ENCODE measurements around the gene OGFOD2. TPM values are rescaled to one million over a fixed set of nuclear protein-coding genes. Genes with fewer than 3 reads are reported as not detected.
A peak's percentile ranks its signal among the peaks of the same experiment; 100 is the strongest.
"Not testable (repeated sequence)": the region's sequence is repeated elsewhere in the genome, so short reads cannot be mapped to it uniquely, and the experiment has no call there.

The OGFOD2 gene
- total RNA-seq, 1 donor from 2014 or later: 15.0 TPM

DNA sequence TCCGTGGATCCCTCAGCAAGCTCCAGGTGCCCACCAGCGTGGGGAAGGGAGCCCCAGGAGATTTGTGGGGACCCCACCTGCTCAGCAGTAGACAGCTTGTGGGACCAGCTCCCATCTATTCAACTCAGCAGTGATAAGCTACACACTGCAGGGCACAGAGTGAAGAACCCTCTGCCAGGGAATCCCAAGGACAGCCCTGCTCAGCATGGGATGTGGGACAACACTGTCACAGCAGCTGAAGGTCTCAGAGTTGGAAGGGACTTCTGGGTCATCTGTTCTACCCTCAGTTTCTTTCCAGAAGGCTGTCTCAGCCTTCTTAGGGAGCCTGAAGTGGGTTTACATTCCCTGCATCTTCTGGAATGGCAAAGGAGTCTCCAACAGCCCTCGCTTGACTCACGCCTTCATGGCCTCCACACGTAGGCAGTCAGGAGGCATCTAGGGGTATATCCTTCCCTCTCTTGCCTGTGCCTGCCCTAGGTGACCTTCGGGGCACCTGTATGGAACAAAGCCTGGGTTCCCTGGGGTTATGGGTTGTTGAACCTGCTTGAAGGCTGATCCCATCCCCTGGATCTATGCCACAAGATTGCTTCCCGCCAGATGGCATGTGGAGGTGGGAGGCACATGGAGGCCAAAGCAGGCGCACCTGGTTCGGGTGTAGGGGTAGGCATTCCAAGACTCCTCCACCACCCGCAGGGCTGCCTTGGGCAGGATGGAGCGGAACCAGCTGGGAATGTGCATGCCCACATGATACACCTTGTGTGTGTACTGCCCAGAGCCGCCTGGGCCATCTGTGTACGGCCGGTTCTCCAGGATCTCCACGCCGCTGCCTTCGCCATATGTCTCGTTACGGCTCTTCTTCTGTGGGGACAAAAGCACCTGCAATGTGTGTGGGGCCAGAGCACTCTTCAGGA, 38.4 kb downstream of the OGFOD2 start:
- no peaks in the 10 kb centered on the region for H3K36me3 ChIP-seq (ENCODE audit: control insufficient read depth, insufficient read depth, low read length)
- TF ChIP-seq, protein P1, sequence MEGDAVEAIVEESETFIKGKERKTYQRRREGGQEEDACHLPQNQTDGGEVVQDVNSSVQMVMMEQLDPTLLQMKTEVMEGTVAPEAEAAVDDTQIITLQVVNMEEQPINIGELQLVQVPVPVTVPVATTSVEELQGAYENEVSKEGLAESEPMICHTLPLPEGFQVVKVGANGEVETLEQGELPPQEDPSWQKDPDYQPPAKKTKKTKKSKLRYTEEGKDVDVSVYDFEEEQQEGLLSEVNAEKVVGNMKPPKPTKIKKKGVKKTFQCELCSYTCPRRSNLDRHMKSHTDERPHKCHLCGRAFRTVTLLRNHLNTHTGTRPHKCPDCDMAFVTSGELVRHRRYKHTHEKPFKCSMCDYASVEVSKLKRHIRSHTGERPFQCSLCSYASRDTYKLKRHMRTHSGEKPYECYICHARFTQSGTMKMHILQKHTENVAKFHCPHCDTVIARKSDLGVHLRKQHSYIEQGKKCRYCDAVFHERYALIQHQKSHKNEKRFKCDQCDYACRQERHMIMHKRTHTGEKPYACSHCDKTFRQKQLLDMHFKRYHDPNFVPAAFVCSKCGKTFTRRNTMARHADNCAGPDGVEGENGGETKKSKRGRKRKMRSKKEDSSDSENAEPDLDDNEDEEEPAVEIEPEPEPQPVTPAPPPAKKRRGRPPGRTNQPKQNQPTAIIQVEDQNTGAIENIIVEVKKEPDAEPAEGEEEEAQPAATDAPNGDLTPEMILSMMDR (IDR thresholded peaks at IDR 0.05; ENCODE audit: insufficient read depth, low read length, severe bottlenecking): no peak
- no peaks in the 10 kb centered on the region for H3K27me3 ChIP-seq (ENCODE audit: control insufficient read depth, insufficient read depth, low read length)
- FAIRE-seq: peak; percentile 23
- H3K4me3 ChIP-seq (ENCODE audit: low read depth, low read length): no peak overlapping the region
- DNase-seq (ENCODE audit: low read depth): no peak

DNA sequence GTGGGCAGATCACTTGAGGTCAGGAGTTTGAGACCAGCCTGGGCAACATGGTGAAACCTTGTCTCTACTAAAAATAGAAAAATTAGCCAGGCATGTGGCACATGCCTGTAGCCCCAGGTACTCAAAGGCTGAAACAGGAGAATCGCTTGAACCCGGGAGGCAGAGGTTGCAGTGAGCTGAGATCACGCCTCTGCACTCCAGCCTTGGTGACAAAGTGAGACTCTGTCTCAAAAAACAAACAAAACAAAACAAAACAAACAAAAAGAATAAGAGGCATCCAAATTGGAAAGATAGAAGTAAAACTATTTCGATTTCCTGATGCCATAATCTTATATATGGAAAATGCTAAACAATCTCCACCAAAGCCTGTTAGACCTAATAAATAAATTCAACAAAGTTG, 39.4 kb downstream of the OGFOD2 start:
- not testable (repeated sequence) for FAIRE-seq; DNase-seq (ENCODE audit: low read depth); H3K4me3 ChIP-seq (ENCODE audit: low read depth, low read length); H3K27me3 ChIP-seq (ENCODE audit: control insufficient read depth, insufficient read depth, low read length); H3K36me3 ChIP-seq (ENCODE audit: control insufficient read depth, insufficient read depth, low read length)

DNA sequence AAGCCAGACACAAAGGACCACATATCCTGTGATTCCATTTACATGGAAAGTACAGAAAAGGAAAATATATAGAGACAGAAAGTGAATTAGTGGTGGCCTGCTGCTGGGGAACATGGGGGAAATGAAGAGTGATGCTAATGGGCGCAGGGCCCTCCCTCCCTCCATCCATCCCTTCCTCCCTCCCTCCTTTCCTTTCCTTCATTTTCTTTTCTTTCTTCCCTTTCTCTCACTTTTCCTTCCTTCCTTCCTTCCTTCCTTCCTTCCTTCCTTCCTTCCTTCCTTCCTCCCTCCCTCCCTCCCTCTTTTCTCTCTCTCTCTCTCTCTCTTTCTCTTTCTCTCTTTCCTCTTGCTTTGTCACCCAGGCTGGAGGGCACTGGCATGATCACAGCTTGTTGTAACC, 42.7 kb downstream of the OGFOD2 start:
- FAIRE-seq (no peak), DNase-seq (ENCODE audit: low read depth) (no peak)
- no peaks in the 10 kb centered on the region for H3K27me3 ChIP-seq (ENCODE audit: control insufficient read depth, insufficient read depth, low read length)
- no peak overlapping the region for H3K4me3 ChIP-seq (ENCODE audit: low read depth, low read length)
- H3K36me3 ChIP-seq (ENCODE audit: control insufficient read depth, insufficient read depth, low read length): no peaks in the 10 kb centered on the region
- TF ChIP-seq, protein P1 (IDR thresholded peaks at IDR 0.05; ENCODE audit: insufficient read depth, low read length, severe bottlenecking): no peak

DNA sequence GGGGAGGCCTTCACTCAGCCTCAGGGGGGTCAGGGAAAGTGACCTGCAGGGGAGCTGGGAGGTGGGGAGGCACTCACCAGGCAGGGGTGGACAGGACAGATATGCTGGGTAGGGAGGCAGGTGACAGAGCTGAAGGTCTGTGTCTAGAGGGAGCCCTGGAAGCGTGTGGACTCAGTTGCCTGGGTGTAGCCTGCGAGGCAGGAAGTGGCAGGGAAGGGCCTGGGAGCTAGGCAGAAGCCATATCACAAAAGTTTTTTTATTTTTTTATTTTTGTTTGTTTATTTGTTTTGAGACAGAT, 44.7 kb downstream of the OGFOD2 start:
- FAIRE-seq: no peak
- no peak for DNase-seq (ENCODE audit: low read depth)
- Histone ChIP-seq H3K4me3 (ENCODE audit: low read depth, low read length) (no peak overlapping the region), H3K36me3 (ENCODE audit: control insufficient read depth, insufficient read depth, low read length) (no peaks in the 10 kb centered on the region), H3K27me3 (ENCODE audit: control insufficient read depth, insufficient read depth, low read length) (no peaks in the 10 kb centered on the region)
- TF ChIP-seq, protein P1 (IDR thresholded peaks at IDR 0.05; ENCODE audit: insufficient read depth, low read length, severe bottlenecking): no peak

DNA sequence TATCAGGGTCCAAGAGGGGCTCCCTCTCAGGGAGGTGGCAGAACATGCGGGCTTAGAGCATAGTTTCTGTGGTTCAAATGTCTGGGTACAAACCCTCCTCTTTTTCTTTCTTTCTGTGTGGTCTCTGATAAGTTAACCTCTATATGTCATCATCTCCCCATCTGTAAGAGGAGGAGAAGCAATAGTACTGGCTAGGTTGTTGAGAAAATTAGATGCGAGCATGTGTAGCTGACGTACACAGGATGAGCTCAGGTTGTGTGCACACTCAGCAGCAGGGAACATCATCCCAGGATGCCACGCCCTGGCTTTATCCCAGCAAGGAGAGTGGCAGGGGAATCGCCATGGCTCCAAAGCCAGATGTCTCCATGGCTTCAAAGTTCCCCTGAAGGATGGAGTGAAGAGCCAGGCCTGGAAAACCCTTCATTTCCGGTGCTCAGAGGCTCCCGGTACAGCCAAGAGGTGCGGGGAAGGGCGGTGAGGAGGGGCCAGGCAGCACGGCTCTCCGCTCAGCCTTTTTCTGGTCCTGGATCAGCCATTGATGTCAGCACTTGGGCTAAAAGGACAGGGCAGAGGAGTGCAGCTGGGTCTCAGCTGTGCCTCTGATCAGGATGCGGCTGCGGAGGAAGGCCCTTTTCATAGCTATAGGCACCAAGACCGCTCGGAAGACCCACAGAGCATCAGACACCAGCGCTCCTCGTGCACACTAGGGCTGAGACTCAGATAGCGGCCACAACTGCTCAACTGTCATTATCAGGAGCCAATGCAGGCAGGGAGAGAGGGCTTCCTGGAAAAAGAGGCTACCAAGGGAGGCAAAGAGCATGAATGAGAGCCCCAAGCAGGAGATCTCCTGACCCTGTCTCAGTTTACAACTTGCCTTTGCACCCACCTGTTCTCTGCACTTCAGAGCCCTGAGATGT, 46.9 kb downstream of the OGFOD2 start:
- Histone ChIP-seq H3K4me3 (ENCODE audit: low read depth, low read length) (no peak overlapping the region), H3K27me3 (ENCODE audit: control insufficient read depth, insufficient read depth, low read length) (no peaks in the 10 kb centered on the region), H3K36me3 (ENCODE audit: control insufficient read depth, insufficient read depth, low read length) (no peaks in the 10 kb centered on the region)
- no peak for DNase-seq (ENCODE audit: low read depth)
- FAIRE-seq: peak; percentile 81
- TF ChIP-seq, protein P1 (IDR thresholded peaks at IDR 0.05; ENCODE audit: insufficient read depth, low read length, severe bottlenecking): no peak

DNA sequence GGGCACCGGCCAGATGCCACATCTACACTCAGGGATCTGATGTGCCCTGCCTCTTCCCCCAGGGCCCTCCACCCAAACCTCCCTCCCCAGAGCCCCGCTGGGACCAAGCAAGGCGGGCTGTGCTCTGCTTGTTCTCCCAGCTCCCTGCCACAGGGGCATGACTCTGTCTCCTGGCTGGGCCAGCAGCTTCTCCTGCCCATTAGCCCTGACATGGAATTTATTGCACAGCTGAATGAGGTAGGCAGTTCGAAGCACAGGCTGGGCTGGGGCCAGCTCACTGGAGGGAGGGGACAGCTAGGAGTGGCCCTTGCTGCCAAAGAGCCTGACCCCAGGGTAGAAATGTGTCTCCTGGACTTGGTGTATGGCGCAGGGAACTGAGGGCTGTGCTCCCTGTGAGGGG, 47.8 kb downstream of the OGFOD2 start:
- TF ChIP-seq, protein P1 (IDR thresholded peaks at IDR 0.05; ENCODE audit: insufficient read depth, low read length, severe bottlenecking): no peak
- FAIRE-seq (no peak), DNase-seq (ENCODE audit: low read depth) (no peak)
- Histone ChIP-seq H3K27me3 (ENCODE audit: control insufficient read depth, insufficient read depth, low read length) (no peaks in the 10 kb centered on the region), H3K36me3 (ENCODE audit: control insufficient read depth, insufficient read depth, low read length) (no peaks in the 10 kb centered on the region), H3K4me3 (ENCODE audit: low read depth, low read length) (no peak overlapping the region)

Data from bronchial epithelial cell (primary cell).